Measurements from ENCODE around the gene CD93.

CD93 gene

DNA sequence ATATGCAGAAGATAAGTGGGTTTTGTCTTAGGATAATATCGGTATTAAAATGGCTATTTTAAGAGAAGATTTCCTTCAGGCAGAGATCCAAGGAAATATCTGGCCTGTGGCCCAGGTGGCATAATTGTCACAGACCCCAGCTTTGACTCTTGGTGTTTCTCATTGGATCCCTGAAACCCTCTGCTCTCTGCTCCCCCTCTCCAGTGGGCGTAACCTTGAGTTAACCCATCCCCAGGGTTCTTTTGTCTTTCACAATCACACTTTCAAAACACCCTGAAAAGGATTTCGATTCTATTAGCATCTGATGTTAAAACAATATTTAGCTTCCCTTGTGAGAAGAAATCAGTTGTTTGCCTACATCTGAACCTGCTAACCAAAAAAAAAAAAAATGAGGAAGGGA lies 43.9 kb downstream of the CD93 start:
- Histone ChIP-seq H4K20me1 (ENCODE audit: insufficient read depth, low read length, poor library complexity, severe bottlenecking) (no peaks in the 10 kb centered on the region), H3K27me3 (ENCODE audit: insufficient read depth, low read length, poor library complexity, severe bottlenecking) (peaks cover 18% of the 10 kb centered on the region), H3K9ac (ENCODE audit: low read depth, low read length, poor library complexity, severe bottlenecking) (no peak overlapping the region), H3K4me3 (ENCODE audit: low read length, poor library complexity, severe bottlenecking) (no peak overlapping the region), H3K9me3 (ENCODE audit: insufficient read depth, low read depth, low read length) (no peaks in the 10 kb centered on the region), H3K4me2 (ENCODE audit: low read depth, low read length, poor library complexity, severe bottlenecking) (no peak overlapping the region), H3K9me2 (replicated peaks; ENCODE audit: low read depth, low read length) (no peaks in the 10 kb centered on the region), H2AFZ (ENCODE audit: low read length) (no peak overlapping the region), H3F3A (ENCODE audit: low read depth) (no peaks in the 10 kb centered on the region), H3K36me3 (ENCODE audit: insufficient read depth, low read length) (no peaks in the 10 kb centered on the region), H3K79me2 (ENCODE audit: insufficient read depth, low read length) (no peaks in the 10 kb centered on the region), H3K4me1 (ENCODE audit: insufficient read depth, low read length, poor library complexity, severe bottlenecking) (peaks cover under 1% of the 10 kb centered on the region)
- TF ChIP-seq, protein P1, sequence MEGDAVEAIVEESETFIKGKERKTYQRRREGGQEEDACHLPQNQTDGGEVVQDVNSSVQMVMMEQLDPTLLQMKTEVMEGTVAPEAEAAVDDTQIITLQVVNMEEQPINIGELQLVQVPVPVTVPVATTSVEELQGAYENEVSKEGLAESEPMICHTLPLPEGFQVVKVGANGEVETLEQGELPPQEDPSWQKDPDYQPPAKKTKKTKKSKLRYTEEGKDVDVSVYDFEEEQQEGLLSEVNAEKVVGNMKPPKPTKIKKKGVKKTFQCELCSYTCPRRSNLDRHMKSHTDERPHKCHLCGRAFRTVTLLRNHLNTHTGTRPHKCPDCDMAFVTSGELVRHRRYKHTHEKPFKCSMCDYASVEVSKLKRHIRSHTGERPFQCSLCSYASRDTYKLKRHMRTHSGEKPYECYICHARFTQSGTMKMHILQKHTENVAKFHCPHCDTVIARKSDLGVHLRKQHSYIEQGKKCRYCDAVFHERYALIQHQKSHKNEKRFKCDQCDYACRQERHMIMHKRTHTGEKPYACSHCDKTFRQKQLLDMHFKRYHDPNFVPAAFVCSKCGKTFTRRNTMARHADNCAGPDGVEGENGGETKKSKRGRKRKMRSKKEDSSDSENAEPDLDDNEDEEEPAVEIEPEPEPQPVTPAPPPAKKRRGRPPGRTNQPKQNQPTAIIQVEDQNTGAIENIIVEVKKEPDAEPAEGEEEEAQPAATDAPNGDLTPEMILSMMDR (conservative IDR thresholded peaks at IDR 0.05; ENCODE audit: low read length): no peak
- TF ChIP-seq EZH2phosphoT487 (IDR thresholded peaks at IDR 0.05; ENCODE audit: borderline replicate concordance): no peak

DNA sequence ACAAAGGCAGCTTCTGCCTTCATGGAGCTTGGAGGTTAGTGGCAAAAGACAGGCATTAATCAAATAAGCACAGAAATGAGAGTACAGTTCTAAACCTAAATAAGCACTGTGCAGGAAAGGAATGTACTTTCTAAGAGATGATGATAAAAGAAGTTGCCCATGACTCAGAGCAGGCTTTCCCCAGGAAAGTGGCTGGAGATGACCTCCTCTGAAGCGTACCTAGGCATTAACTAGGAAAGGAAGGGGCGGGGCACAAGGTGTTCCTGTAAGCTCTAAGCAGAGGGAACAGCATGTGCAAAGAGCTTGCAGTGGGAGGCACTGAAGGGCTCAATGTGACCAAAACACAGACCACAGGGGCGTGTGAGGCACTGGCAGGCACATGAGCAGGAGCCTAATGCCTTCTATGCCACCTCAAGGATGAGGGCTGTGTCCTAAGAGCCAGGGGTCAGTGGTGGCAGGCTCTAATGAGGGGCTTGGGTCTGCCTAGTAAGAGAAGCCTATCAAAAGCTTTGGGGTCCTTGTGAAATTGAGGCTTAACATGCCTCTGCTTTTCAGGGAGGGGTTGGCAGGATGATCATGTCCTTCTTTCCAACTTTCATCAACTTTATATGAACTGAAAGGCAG lies 46.1 kb downstream of the CD93 start:
- no peak for TF ChIP-seq EZH2phosphoT487 (IDR thresholded peaks at IDR 0.05; ENCODE audit: borderline replicate concordance)
- TF ChIP-seq, protein P1 (conservative IDR thresholded peaks at IDR 0.05; ENCODE audit: low read length): no peak
- Histone ChIP-seq H3K4me3 (ENCODE audit: low read length, poor library complexity, severe bottlenecking) (no peak overlapping the region), H3K4me2 (ENCODE audit: low read depth, low read length, poor library complexity, severe bottlenecking) (no peak overlapping the region), H3K9me3 (ENCODE audit: insufficient read depth, low read depth, low read length) (no peaks in the 10 kb centered on the region), H3K27me3 (ENCODE audit: insufficient read depth, low read length, poor library complexity, severe bottlenecking) (no peaks in the 10 kb centered on the region), H2AFZ (ENCODE audit: low read length) (no peak overlapping the region), H4K20me1 (ENCODE audit: insufficient read depth, low read length, poor library complexity, severe bottlenecking) (no peaks in the 10 kb centered on the region), H3K9me2 (replicated peaks; ENCODE audit: low read depth, low read length) (no peaks in the 10 kb centered on the region), H3K79me2 (ENCODE audit: insufficient read depth, low read length) (no peaks in the 10 kb centered on the region), H3F3A (ENCODE audit: low read depth) (no peaks in the 10 kb centered on the region), H3K36me3 (ENCODE audit: insufficient read depth, low read length) (no peaks in the 10 kb centered on the region), H3K4me1 (ENCODE audit: insufficient read depth, low read length, poor library complexity, severe bottlenecking) (peaks cover 10% of the 10 kb centered on the region), H3K9ac (ENCODE audit: low read depth, low read length, poor library complexity, severe bottlenecking) (no peak overlapping the region)

DNA sequence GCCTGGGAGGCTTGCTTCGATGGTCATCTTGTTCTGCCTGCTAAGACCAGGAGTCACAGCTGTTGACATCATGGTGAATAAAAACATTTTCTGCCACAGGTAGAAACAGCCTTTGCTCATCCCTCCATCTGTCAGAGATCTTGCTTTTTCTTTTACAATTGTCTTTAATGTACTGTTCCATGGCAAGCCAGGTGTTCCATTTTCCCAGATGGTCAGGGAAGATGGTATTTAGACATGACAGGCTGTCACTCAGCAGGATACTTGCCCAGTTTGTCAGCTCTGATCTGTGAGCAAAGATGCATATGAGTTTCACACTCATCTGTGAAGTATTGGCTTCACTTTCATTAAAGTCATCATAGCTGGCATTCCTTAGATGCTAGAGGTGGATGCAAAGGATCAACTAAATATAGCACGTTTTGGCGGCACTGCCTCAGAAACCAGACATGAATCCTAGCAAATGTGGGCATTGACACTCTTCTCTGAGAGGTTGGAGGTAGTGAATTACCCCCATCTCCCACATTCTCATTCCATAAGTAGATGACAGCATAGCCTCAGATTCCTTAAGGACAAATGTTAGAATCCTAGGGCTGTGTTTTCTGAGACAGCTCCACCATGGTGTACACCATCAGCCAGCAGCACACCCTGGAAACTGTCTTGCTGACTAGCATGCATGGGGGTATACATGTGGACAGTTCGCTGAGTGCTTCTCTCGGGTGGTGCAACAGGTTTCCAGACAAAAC lies 46.8 kb downstream of the CD93 start:
- no peaks in the 10 kb centered on the region for H3K9me3 ChIP-seq (ENCODE audit: insufficient read depth, low read depth, low read length)
- no peaks in the 10 kb centered on the region for H3F3A ChIP-seq (ENCODE audit: low read depth)
- H3K9ac ChIP-seq (ENCODE audit: low read depth, low read length, poor library complexity, severe bottlenecking): no peak overlapping the region
- H3K79me2 ChIP-seq (ENCODE audit: insufficient read depth, low read length): no peaks in the 10 kb centered on the region
- no peaks in the 10 kb centered on the region for H4K20me1 ChIP-seq (ENCODE audit: insufficient read depth, low read length, poor library complexity, severe bottlenecking)
- no peaks in the 10 kb centered on the region for H3K9me2 ChIP-seq (replicated peaks; ENCODE audit: low read depth, low read length)
- no peak overlapping the region for H3K4me2 ChIP-seq (ENCODE audit: low read depth, low read length, poor library complexity, severe bottlenecking)
- H3K36me3 ChIP-seq (ENCODE audit: insufficient read depth, low read length): no peaks in the 10 kb centered on the region
- H2AFZ ChIP-seq (ENCODE audit: low read length): no peak overlapping the region
- no peaks in the 10 kb centered on the region for H3K27me3 ChIP-seq (ENCODE audit: insufficient read depth, low read length, poor library complexity, severe bottlenecking)
- no peak overlapping the region for H3K4me3 ChIP-seq (ENCODE audit: low read length, poor library complexity, severe bottlenecking)
- peaks cover 10% of the 10 kb centered on the region for H3K4me1 ChIP-seq (ENCODE audit: insufficient read depth, low read length, poor library complexity, severe bottlenecking)
- TF ChIP-seq EZH2phosphoT487 (IDR thresholded peaks at IDR 0.05; ENCODE audit: borderline replicate concordance): no peak
- TF ChIP-seq, protein P1 (conservative IDR thresholded peaks at IDR 0.05; ENCODE audit: low read length): no peak

Measured in Loucy (cell line).